Testis (tissue), 2 donors: ENCODE measurements around the gene SYNE2.

Experiments
- CTCF ChIP-seq, 3 experiments: fragments of 450-650 bp in 2 of 3; fragments of 200-600 bp in 1 of 3; sonication (generic) in 1 of 3; IDR thresholded peaks; one replicate each; pipeline ENCODE4 v1.5.1; 2016 to 2019; ENCODE audit warnings: antibody characterized with exemption in 3 of 3, mild to moderate bottlenecking in 2 of 3, moderate library complexity in 1 of 3
- POLR2A ChIP-seq: fragments of 450-650 bp; IDR thresholded peaks from one replicate; pipeline ENCODE4 v1.6.1; 2017; ENCODE audit warnings: antibody characterized with exemption, mild to moderate bottlenecking, moderate library complexity

GRCh38 chr14:64045091-64045490 lies 192.3 kb downstream of the SYNE2 start:
- TF ChIP-seq CTCF (IDR thresholded peaks at IDR 0.05) = no peak
- no peak for TF ChIP-seq POLR2A
